Endometrium (tissue), 2 donors: ENCODE results near the gene LCN6.
"Not testable (repeated sequence)": the region's sequence is repeated elsewhere in the genome, so short reads cannot be mapped to it uniquely, and the experiment has no call there.

Experiments
- FAIRE-seq: peaks from 2 replicates; lab custom pipeline; 2012; peaks lifted over from hg19 to GRCh38; lab: Jason Lieb, UNC
- donor health status: control.
- donor health status: control.

Gene LCN6

GRCh38 chr9:136759001-136759400 lies 10.7 kb upstream of the LCN6 start:
- no peak for FAIRE-seq

GRCh38 chr9:136757751-136758140 lies 9.4 kb upstream of the LCN6 start:
- no peak for FAIRE-seq

GRCh38 chr9:136757328-136757727 lies 9.0 kb upstream of the LCN6 start:
- FAIRE-seq: no peak

GRCh38 chr9:136756836-136757235 lies 8.5 kb upstream of the LCN6 start:
- FAIRE-seq: no peak

- no peak for FAIRE-seq
Observed at GRCh38 chr9:136756134-136756438, 7.8 kb upstream of the LCN6 start.

- FAIRE-seq: not testable (repeated sequence)
Observed at GRCh38 chr9:136755302-136756133, 7.2 kb upstream of the LCN6 start.

DNA sequence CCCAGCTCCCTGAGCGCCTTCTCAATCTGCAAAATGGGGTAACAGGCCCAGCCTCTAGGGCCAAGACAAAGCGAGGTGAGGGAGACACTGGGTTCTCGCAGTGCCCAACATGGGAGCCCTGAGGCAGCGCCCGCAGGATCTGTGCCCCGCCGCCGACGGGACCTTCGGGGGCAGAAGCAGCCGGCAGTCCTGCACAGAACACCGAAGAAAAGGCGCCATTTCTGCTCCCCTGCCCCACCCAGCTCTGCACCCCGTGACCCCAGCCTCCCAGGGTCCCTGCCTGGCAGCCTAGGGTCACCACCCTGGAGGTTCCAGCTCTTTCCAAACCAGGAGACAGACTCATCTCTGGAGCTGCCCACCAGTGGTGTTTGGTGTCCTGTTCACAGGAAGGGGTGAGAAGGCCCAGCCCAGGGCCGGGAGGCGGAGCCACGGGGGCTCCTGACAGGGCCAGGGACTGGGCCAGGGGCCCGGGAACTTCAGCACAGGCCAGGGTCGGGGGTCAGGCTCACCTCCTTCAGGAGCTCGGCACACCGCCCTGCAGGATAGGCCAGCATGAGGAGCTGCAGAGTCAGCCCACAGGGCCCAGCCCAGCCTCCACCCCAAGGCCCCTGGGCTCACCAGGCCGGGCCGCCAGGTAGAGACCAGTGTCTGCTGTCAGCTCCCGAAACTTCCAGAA lies 6.4 kb upstream of the LCN6 start:
- FAIRE-seq: no peak

GRCh38 chr9:136754059-136754572 lies 5.8 kb upstream of the LCN6 start:
- FAIRE-seq: no peak

GRCh38 chr9:136753371-136754058 lies 5.2 kb upstream of the LCN6 start:
- FAIRE-seq: no peak

DNA sequence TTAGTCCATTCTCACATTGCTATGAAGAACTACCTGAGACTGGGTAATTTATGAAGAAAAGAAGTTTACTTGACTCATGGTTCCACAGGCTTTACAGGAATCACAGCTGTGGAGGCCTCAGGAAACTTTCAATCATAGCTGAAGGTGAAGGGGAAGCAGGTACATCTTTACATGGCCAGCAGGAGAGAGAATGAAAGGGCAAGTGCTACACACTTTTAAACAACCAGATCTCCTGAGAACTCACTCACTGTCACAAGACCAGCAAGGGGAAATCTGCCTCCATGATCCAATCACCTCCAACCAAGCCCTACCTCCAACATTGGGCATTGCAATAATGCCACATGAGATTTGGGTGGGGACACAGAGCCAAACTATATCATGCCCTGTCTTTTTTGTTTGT lies 3.5 kb upstream of the LCN6 start:
- FAIRE-seq: no peak

DNA sequence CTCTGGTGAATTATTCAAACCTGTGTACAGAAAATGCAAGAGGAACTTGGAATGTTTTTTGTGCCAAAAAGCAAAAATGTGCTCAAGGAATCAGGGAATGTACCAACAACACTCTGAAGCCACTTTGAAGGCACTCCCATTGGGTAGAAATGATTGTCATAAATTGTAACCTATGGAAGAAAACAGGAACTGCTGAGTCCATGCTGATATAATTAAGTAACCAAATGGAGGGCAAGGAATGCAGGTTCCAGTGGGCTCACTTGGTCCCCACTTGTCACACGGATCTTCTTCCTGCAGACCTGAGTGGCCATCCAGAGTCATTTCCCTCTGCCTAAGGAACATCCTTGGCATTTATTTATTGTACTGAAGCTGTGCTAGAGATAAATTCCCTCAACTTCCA lies 2.9 kb upstream of the LCN6 start:
- FAIRE-seq: no peak

- no peak for FAIRE-seq
Observed at GRCh38 chr9:136750526-136750925, 2.2 kb upstream of the LCN6 start.

DNA sequence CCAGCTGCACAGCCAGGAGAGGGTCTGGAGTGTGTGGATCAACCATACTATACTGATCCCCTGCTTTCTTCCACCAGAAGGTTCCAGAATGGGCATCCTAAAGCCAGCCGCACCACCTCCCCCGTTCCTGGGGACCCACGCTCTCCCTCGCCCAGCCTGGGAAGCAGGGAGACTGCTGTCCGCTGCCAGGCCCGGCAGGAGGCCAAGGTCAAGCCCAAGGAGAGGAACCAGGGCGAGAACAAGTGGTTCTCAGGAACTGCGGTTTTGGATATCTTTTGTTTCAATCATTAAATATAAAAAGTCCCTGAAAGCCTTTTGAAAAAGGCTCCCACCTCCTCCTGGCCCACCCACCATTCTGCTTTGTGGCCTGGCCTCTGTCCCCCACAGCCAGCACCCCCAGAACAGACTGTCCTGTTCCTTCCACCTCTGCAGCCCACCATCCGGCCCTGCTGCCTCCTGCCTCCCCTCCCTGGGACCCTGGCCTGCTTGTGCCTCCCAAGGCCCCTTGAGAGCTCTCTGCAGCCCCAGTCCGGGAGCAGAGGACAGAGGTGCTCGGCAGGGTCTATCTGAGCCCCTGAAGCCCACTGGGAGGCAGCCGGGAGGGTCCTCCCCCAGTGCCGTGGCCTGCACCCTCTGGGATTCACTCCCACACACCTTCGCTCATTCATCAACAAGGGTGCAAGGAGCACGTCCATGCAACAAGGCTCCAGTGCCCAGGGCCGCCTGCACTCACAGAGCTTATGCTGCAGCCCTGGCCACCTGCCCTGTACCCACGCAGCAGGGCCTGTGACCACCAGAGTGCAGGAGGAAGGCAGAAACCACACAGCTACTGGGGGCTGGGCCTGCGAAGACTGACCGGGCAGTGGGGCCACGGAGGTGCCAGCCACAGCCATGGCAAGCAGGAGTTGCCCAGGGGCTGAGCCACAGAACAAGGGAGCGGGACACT lies 614 bp upstream of the LCN6 start:
- FAIRE-seq: no peak

DNA sequence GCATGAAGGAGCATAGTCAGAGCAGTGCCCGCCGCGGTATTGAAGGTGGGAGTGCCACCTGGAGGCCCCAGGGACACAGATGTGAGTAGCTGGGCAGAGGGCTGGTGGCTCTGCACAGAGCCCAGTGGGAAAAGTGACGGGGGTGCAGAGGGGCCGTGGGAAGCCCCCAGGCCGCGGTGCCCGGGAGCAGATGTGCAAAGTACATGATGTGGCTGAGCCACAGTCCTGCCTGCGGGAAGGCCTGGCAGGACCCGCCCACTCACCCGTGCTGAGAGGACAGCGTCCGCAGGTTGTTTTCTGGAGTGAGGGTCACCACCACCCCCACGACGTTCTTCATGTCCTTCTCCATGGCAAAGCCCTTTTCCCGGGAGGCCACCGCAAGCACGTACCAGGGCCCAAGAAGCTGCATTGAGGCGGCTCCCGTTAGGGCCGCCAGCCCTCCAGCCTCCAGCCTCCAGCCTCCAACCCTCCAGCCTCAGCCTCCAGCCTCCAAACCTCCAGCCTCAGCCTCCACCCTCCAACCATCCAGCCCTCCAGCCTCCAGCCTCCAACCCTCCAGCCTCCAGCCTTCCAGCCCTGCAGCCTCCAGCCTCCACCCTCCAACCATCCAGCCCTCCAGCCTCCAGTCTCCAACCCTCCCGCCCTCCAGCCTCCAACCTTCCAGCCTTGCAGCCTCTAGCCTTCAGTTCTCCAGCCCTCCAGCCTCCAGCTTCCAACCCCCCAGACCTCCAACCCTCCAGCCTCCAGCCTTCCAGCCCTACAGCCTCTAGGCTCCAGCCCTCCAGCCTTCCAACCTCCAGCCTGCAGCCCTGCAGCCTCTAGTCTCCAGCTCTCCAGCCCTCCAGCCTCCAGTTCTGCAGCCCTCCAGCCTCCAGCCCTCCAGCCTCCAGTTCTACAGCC lies 914 bp downstream of the LCN6 start:
- FAIRE-seq: no peak

GRCh38 chr9:136746621-136747020 lies 1.7 kb downstream of the LCN6 start:
- FAIRE-seq: no peak

DNA sequence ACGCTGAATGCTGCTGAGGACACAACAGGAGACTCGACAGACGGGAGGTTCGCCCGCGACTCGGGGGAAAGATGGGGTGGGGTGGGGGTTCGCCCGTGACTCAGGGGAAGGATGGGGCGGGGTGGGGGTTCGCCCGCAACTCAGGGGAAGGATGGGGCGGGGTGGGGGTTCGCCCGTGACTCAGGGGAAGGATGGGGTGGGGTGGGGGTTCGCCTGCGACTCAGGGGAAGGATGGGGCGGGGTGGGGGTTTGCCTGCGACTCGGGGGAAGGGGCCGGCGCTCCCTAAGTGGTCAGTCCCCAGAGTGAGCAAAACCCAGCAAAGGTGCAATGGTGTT lies 2.2 kb downstream of the LCN6 start:
- no peak for FAIRE-seq

GRCh38 chr9:136745389-136746154 lies 2.8 kb downstream of the LCN6 start:
- no peak for FAIRE-seq

- no peak for FAIRE-seq
Observed at GRCh38 chr9:136744773-136745172, 3.6 kb downstream of the LCN6 start.

DNA sequence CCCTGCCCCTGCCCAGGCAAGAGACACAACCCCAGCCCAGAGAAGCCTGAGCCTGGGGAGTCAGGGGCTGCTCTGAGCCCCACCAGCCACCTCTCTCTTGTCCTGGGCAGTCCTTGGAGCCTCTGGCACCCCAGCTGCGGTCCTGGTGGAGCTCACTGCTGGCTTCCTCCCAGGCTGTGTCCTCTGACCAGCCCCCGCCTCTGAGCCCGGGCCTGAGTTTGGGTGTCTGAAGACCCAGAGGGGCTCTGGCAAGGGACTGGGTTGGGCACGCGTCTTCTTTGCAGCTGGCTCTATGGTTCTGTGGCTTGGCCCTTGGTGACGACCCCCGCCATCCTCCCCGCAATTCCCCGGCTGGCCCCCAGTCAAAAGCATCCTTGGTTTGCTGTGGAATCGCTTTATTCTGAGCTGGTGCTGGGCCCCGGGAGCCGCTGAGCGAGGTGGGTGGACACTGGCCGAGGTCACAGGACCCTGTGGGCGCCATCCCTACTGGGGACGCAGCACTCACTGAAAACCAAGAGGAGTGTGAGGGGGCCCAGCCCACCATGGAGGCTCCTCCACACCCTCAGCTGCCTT lies 4.6 kb downstream of the LCN6 start:
- no peak for FAIRE-seq
